ENCODE measurements around the gene KIF17.

The KIF17 gene

GRCh38 chr1:20616847-20617487 lies 100.8 kb downstream of the KIF17 start:
- no peak for DNase-seq

GRCh38 chr1:20615946-20616846 lies 101.6 kb downstream of the KIF17 start:
- no peak for DNase-seq

- DNase-seq = no peak
These were observed 103.7 kb downstream of the KIF17 start for GRCh38 chr1:20614131-20614579.

All from NCI-H2107 (cell line).